Spinal cord (tissue), 10 donors: ENCODE results near the gene RNF169. TPM values are rescaled to one million over a fixed set of nuclear protein-coding genes. Genes with fewer than 3 reads are reported as not detected.

Source experiments
- DNase-seq, 6 donors: peaks; one replicate each; pipeline versions ENCODE4 v3.0.0 to v3.0.0-alpha.2; 2013 to 2015; ENCODE audit warnings: low spot score in 6 of 6, low read depth in 4 of 6
- H3K27ac ChIP-seq: one replicate; pipeline ENCODE4 v1.5.1; 2013; ENCODE audit warnings: low read depth, low read length, control low read depth
- H3K27me3 ChIP-seq: one replicate; pipeline ENCODE4 v1.6.1; 2013; ENCODE audit warnings: low read length; ENCODE audit not compliant: control insufficient read depth, insufficient read depth
- H3K36me3 ChIP-seq: one replicate; pipeline ENCODE4 v1.6.1; 2013; ENCODE audit warnings: low read length; ENCODE audit not compliant: control insufficient read depth, insufficient read depth
- H3K4me1 ChIP-seq: one replicate; pipeline ENCODE4 v1.6.1; 2013; ENCODE audit warnings: low read length; ENCODE audit not compliant: control insufficient read depth, insufficient read depth
- H3K4me3 ChIP-seq: one replicate; pipeline ENCODE4 v1.5.1; 2013; ENCODE audit warnings: low read depth, low read length, control low read depth
- H3K9me3 ChIP-seq: one replicate; pipeline ENCODE4 v1.6.1; 2013; ENCODE audit warnings: low read length; ENCODE audit not compliant: control insufficient read depth, insufficient read depth
- WGBS: methylation state at CpG from one replicate; pipeline ENCODE4 v1.1.5; 2013; ENCODE audit warnings: missing lambda C conversion rate; ENCODE audit not compliant: insufficient coverage; 5-methylcytosine and 5-hydroxymethylcytosine counted together
- polyA plus RNA-seq, 2 donors: library from polyadenylated mRNA; unstranded; fragments of 120-200 nt; gene quantifications; one replicate each; pipeline ENCODE4 v1.2.1, GENCODE V29; 2013; ENCODE audit not compliant: insufficient read length in 2 of 2
- total RNA-seq, 2 donors: library from RNA; depleted of rRNA in 1 of 2; stranded (reverse); fragments of 120-200 nt in 1 of 2; fragments of >200 nt in 1 of 2; gene quantifications; one replicate each; pipeline versions ENCODE4 v1.2.3 to v1.2.4, GENCODE V29; 2013 to 2014
- donor health status: healthy.

RNF169 gene
- total and polyA plus RNA-seq, 4 donors = 10.0 to 25.1 (median 17.0) TPM

- WGBS = 86% methylated on average over 2 of the region's 4 CpGs
- no peak overlapping the region for H3K27ac ChIP-seq
These were observed 29.2 kb downstream of the RNF169 start for GRCh38 chr11:74777877-74778276.

GRCh38 chr11:74778581-74778980 is 29.9 kb downstream of the RNF169 start:
- Histone ChIP-seq H3K4me3 (no peak overlapping the region), H3K27ac (no peak overlapping the region), H3K27me3 (no peaks in the 10 kb centered on the region), H3K36me3 (no peaks in the 10 kb centered on the region), H3K9me3 (no peaks in the 10 kb centered on the region), H3K4me1 (no peaks in the 10 kb centered on the region)
- WGBS = 95% methylated on average over 5 of the region's 6 CpGs
- DNase-seq = no peak

More at GRCh38 chr11:74777877-74778276, 29.2 kb downstream of the RNF169 start:
- no peaks in the 10 kb centered on the region for H3K4me1 ChIP-seq
- no peak overlapping the region for H3K4me3 ChIP-seq
- no peak for DNase-seq
- no peaks in the 10 kb centered on the region for H3K9me3 ChIP-seq
- H3K36me3 ChIP-seq = no peaks in the 10 kb centered on the region
- no peaks in the 10 kb centered on the region for H3K27me3 ChIP-seq

GRCh38 chr11:74780248-74781005 is 31.8 kb downstream of the RNF169 start:
- no peak overlapping the region for H3K4me3 ChIP-seq
- no peaks in the 10 kb centered on the region for H3K36me3 ChIP-seq
- no peaks in the 10 kb centered on the region for H3K27me3 ChIP-seq
- no peaks in the 10 kb centered on the region for H3K4me1 ChIP-seq
- no peak overlapping the region for H3K27ac ChIP-seq
- WGBS = 67% methylated on average over 2 of the region's 4 CpGs
- no peaks in the 10 kb centered on the region for H3K9me3 ChIP-seq
- peak in 2 of 6 donors; percentile 36 to 80 for DNase-seq

GRCh38 chr11:74783241-74783871 is 34.7 kb downstream of the RNF169 start:
- no peak overlapping the region for H3K27ac ChIP-seq

GRCh38 chr11:74784234-74784633 is 35.6 kb downstream of the RNF169 start:
- Histone ChIP-seq H3K36me3 (no peaks in the 10 kb centered on the region), H3K27me3 (no peaks in the 10 kb centered on the region), H3K4me1 (no peaks in the 10 kb centered on the region), H3K4me3 (no peak overlapping the region), H3K27ac (no peak overlapping the region), H3K9me3 (no peaks in the 10 kb centered on the region)
- WGBS = 50% methylated on average over 2 of the region's 5 CpGs
- peak in 2 of 6 donors; percentile 4 to 20 for DNase-seq

More at GRCh38 chr11:74783241-74783871, 34.7 kb downstream of the RNF169 start:
- no peaks in the 10 kb centered on the region for H3K36me3 ChIP-seq
- no peaks in the 10 kb centered on the region for H3K9me3 ChIP-seq
- no peaks in the 10 kb centered on the region for H3K4me1 ChIP-seq
- no peak overlapping the region for H3K4me3 ChIP-seq
- no peaks in the 10 kb centered on the region for H3K27me3 ChIP-seq
- DNase-seq = peak in 1 of 6 donors; percentile 7
- no CpG with 5 or more reads among the region's 2 CpGs for WGBS

- no peak overlapping the region for H3K4me3 ChIP-seq
- no peaks in the 10 kb centered on the region for H3K4me1 ChIP-seq
- 40% methylated on average over 1 of the region's 4 CpGs for WGBS
- no peak overlapping the region for H3K27ac ChIP-seq
- H3K9me3 ChIP-seq = no peaks in the 10 kb centered on the region
- H3K36me3 ChIP-seq = no peaks in the 10 kb centered on the region
- DNase-seq = no peak
- H3K27me3 ChIP-seq = no peaks in the 10 kb centered on the region
These were observed 36.1 kb downstream of the RNF169 start for GRCh38 chr11:74784726-74785125.

- H3K36me3 ChIP-seq = peaks cover 13% of the 10 kb centered on the region
- no peaks in the 10 kb centered on the region for H3K27me3 ChIP-seq
- no peaks in the 10 kb centered on the region for H3K4me1 ChIP-seq
- no peak for DNase-seq
- no peak overlapping the region for H3K27ac ChIP-seq
- H3K9me3 ChIP-seq = no peaks in the 10 kb centered on the region
- no peak overlapping the region for H3K4me3 ChIP-seq
These were observed 37.9 kb downstream of the RNF169 start for GRCh38 chr11:74786574-74786973.

GRCh38 chr11:74791333-74792100 is 42.9 kb downstream of the RNF169 start:
- H3K27ac ChIP-seq = no peak overlapping the region
- H3K4me3 ChIP-seq = no peak overlapping the region
- H3K36me3 ChIP-seq = peaks cover 19% of the 10 kb centered on the region
- H3K27me3 ChIP-seq = no peaks in the 10 kb centered on the region
- 82% methylated on average over 9 of the region's 9 CpGs for WGBS
- no peak for DNase-seq
- no peaks in the 10 kb centered on the region for H3K4me1 ChIP-seq
- H3K9me3 ChIP-seq = no peaks in the 10 kb centered on the region

- Histone ChIP-seq H3K27ac (no peak overlapping the region), H3K4me1 (no peaks in the 10 kb centered on the region), H3K4me3 (no peak overlapping the region), H3K36me3 (no peaks in the 10 kb centered on the region), H3K27me3 (no peaks in the 10 kb centered on the region), H3K9me3 (no peaks in the 10 kb centered on the region)
- DNase-seq = no peak
- WGBS = 100% methylated on average over 2 of the region's 3 CpGs
These were observed 57.6 kb downstream of the RNF169 start for GRCh38 chr11:74806267-74806666.
